GM12801 (cell line): Measurements from ENCODE around the gene ARMH1.

ENCODE experiments used
- TF ChIP-seq, protein P1 (sequence below): IDR thresholded peaks from one replicate; pipeline ENCODE4 v1.5.1; 2011; ENCODE audit warnings: control low read depth; ENCODE audit not compliant: insufficient read length; ENCODE audit errors: extremely low read depth

The ARMH1 gene

DNA sequence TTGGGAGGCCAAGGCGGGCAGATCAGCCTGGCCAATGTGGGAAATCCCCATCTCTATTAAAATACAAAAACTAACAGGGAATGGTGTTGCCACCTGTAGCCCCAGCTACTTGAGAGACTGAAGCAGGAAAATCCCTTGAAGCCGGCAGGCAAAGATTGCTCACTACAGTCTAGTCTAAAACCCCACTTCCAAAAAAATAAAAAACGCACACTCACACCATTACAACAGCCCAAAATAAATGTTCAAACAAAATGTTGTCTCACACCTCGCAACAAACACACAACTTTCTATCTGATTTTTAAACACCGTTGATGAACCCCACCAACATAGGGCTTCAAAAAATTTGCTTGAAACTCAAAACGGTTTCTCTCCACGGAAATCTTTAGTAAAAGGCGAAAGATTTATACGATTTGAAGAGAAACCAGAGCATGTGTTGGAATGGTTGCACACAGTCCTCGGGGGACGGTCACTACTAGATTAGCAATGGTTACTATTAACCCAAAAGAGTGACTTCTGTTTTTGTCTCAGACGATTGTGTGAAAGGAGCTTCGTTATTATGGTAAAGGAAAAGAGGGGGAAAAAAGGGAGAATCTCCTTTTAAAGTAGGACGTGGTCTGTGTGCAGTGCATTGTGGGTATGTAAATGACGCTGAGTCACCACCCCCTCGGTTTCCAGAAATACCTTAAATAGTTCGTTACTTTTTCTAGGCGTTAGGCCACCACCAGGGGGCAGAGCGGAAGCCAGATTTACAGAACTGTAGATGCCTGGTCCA, 56.4 kb downstream of the ARMH1 start, which contains the start of gene RNU5D-1:
TSS of gene RNU5D-1 (minus strand) at position 430 of the 772 bp plus-strand sequence.
- TF ChIP-seq, protein P1, sequence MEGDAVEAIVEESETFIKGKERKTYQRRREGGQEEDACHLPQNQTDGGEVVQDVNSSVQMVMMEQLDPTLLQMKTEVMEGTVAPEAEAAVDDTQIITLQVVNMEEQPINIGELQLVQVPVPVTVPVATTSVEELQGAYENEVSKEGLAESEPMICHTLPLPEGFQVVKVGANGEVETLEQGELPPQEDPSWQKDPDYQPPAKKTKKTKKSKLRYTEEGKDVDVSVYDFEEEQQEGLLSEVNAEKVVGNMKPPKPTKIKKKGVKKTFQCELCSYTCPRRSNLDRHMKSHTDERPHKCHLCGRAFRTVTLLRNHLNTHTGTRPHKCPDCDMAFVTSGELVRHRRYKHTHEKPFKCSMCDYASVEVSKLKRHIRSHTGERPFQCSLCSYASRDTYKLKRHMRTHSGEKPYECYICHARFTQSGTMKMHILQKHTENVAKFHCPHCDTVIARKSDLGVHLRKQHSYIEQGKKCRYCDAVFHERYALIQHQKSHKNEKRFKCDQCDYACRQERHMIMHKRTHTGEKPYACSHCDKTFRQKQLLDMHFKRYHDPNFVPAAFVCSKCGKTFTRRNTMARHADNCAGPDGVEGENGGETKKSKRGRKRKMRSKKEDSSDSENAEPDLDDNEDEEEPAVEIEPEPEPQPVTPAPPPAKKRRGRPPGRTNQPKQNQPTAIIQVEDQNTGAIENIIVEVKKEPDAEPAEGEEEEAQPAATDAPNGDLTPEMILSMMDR = no peak

DNA sequence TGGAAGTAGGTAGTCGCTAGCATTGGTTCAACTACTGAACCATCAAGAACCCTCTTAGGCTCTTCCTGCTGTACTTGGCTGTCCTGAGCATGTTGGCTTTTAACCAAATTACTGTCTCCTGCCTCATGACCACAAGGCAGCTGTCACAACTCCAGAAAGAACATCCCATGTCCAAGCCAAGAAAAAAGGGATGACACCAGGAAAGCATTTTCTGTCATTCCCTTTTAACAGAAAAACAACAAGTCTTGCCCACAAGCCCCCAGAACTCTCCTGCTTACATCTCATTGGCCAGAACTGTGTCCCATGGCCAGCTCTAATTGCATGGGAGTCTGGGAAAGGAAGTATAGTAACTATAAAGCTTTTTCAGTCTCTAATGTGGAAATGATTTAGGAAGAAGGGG, 58.9 kb downstream of the ARMH1 start:
- TF ChIP-seq, protein P1 = no peak

DNA sequence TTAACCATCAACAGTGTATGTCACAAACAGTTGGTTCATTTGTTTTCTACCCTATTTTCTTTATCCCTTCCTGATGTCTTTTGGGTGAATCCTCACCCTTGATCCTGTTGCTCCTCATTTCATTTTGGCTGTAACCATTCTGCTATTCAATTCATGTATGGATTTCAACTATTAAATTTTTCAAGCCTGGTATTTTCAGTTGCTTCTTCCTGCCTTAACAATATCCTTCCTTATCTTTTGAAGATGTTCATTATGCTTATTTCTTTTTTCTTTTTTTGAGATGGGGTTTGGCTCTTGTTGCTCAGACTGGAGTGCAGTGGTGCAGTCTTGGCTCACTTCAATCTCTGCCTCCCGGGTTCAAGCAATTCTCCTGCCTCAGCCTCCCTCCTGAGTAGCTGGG, 59.3 kb downstream of the ARMH1 start:
- TF ChIP-seq, protein P1 = no peak

DNA sequence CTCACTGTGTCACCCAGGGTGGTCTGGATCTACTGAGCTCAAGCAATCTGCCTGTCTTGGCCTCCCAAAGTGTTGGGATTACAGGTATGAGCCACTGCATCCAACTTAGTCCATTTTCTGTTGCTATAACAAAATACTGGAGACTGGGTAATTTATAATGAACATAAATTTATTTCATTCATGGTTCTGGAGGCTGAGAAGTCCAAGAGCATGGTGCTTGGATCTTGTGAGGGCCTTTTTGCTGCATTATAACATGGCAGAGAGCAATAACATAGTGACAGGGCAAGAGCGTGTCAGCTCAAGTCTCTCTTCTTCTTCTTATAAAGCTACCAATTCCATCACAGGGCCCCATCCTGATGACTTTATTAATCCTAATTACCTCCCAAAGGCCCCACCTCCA, 61.5 kb downstream of the ARMH1 start:
- TF ChIP-seq, protein P1 = no peak

DNA sequence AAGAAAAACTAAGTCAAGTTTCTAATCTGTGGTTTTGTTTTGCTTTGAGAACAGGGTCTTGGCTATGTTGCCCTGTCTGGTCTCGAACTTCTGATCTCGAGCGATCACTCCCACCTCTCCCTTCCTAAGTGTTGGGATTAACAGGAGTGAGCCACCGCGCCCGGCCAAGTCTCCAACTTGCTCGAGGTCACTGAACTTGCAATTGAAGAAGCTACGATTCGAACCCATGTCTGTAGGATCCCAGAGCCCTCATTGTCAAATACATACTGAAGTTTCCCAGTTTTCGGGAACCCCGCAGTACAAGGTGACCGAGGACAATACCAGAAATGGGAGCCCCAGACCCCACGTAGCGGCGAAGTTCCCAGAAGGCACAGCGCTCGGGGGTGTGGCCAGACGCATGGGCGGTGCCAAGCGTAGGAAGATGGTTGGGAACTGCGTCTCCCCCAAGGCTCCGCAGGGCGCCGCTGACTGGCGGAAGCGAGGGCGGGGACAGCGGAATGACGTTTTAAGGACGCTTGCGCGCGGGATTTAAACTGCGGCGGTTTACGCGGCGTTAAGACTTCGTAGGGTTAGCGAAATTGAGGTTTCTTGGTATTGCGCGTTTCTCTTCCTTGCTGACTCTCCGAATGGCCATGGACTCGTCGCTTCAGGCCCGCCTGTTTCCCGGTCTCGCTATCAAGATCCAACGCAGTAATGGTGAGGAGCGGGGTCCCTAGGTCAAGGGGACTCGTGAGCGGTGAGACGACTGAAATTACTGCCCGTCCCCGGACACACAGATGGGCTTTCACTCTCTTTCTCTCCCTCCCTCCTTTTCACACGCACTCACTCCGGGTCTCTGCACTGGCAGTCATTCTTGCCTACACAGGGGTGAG, 65.0 kb downstream of the ARMH1 start, which contains the start of gene KIF2C:
TSS of gene KIF2C (plus strand) at position 531 of the 872 bp plus-strand sequence. CDS start at position 627, 96 bp downstream.
- TF ChIP-seq, protein P1 = no peak

DNA sequence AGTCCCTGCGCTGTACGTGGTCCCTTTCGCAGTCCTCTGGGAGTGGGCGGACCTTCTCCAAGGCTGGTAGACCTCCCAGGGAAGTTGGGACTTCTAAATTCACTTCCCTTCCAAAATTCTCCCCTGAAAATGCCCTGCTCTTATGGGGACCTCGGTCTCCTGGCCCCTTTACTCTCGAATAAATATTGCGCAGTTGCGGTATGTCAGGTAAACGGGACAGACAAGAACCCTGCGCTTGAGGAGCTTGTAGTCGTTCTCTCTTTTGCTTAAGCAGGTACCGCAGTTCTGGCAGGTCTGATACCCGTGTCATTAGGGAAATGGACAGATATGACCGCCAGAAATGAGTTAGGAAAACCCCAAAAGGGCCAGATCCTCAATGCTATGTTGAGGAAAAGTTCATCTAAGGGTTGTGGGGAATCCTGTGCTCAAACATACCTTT, 65.7 kb downstream of the ARMH1 start:
- TF ChIP-seq, protein P1 = no peak

DNA sequence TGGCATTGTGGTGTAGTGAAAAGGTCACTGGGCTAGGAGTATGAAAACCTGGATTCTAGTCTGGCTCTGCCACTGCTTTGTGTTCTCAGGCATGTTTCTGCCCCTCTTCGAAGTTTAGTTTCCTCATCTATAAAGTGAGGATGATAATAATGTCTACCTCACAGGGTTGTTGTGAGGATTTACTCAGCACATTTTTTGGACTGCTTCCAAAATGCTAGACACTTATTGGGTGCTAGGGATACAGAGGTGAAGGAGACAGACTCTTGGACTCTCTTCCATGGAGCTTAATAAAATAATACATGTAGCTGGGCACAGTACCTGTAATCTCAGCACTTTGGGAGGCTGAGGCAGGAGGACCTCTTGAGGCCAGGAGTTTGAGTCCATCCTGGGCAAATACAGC, 68.7 kb downstream of the ARMH1 start:
- TF ChIP-seq, protein P1 = no peak
